HG02981 (cell line): ENCODE results near the gene TMEM175.
"Not testable (repeated sequence)": the region's sequence is repeated elsewhere in the genome, so short reads cannot be mapped to it uniquely, and the experiment has no call there.

Experiments
- ATAC-seq: cut with Tn5 transposase; IDR thresholded peaks from one replicate; pipeline ENCODE4 v1.9.1; 2021; ENCODE audit warnings: mild to moderate bottlenecking, moderate library complexity; ENCODE audit not compliant: unreplicated experiment

The TMEM175 gene

GRCh38 chr4:915041-915474 lies 17.2 kb upstream of the TMEM175 start:
- no peak for ATAC-seq

DNA sequence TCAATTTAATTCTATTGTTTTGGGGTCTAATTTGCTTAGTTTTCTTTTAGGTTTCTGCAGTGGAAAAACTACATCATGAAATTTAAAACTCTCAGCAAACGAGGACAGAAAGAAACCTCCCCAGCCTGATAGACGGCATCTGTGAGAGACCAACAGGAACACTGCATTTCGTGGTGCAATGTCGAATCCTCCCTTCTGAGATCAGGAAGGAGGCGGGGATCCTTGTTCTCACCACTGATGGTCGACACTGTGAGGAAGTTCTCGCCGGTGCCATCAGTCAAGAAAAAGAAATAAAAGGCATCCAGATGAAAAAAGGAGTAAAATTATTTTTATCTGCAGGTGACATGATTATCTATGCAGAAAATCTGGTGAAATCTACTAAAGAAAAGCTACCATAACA lies 16.7 kb upstream of the TMEM175 start:
- ATAC-seq = no peak

GRCh38 chr4:917466-917865 lies 14.8 kb upstream of the TMEM175 start:
- ATAC-seq = no peak

DNA sequence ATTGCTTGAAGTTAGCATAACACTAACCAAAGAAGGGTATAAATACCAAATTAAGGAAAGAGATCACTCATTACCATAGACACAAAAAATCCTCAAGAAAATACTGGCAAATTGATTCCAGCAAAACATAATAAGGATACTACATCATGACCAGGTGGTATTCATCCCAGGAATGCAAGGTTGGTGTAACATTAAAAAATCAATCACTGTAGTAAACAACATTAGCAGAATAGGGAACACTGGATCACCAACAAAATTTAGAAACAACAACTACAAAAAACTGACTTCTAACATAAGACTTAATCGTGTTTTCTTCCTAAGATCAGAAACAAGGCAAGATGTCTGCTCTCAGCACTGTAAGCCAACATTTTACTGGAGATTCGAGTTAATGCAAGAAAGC lies 14.3 kb upstream of the TMEM175 start:
- ATAC-seq = no peak

GRCh38 chr4:918591-918990 lies 13.7 kb upstream of the TMEM175 start:
- not testable (repeated sequence) for ATAC-seq

DNA sequence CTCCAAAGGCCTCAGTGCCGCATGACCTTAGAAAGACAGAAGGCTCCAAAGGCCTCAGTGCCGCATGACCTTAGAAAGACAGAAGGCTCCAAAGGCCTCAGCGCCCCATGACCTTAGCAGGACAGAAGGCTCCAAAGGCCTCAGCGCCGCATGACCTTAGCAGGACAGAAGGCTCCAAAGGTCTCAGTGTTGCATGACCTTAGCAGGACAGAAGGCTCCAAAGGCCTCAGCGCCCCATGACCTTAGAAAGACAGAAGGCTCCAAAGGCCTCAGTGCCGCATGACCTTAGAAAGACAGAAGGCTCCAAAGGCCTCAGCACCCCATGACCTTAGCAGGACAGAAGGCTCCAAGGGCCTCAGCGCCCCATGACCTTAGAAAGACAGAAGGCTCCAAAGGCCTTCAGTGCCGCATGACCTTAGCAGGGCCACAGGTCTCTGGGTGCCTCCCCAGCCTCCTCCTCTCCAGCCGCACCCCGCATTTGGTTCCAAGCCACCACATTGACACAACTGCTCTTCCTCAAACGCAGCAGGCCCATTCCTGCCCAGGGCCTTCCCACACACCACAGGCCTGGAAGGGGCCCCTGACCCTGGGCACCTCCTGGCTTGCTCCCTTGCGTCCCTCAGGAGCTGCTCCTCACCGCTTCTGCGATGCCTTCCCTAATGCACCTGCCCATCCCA lies 13.1 kb upstream of the TMEM175 start:
- not testable (repeated sequence) for ATAC-seq

DNA sequence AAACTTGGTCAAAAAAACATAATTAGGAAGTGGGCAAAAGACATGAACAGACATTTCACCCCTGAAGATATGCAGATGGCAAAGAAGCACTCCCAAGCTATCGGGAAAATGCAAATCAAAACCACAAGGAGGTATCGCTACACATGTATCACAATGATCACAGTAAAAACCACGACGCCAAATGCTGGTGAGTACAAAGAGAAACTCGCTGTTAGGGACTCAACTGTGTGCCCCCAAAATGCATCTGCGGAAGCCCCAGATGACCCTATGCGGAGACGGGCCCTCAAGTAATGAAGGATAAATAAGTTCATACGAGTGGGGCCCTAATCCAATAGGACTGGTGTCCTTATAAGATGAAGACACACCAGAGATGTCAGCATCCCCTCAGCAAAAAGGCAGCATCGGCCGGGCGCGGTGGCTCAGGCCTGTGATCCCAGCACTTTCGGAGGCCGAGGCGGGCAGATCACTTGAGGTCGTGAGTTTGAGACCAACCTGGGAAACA lies 10.4 kb upstream of the TMEM175 start:
- ATAC-seq = no peak

GRCh38 chr4:924107-925096 lies 7.9 kb upstream of the TMEM175 start:
- ATAC-seq = peak; percentile 40

DNA sequence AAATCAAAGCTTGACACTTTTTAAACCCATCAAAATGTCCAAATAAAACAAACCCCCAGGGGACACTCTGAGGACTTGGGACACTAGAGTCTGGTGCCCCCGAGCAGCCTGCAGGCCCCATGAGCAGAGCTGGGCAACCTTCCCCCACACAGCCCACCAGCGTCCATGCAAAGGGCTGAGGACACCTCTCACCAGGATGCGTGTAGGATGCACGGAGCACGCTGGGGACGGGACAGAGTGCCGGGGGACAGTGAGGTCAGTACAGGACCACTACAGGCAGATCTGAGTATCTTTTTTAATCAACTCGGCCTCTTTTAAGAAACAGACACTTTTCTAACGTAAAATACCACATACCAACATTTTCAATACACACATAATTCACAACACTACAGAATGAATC lies 7.1 kb upstream of the TMEM175 start:
- ATAC-seq = no peak

DNA sequence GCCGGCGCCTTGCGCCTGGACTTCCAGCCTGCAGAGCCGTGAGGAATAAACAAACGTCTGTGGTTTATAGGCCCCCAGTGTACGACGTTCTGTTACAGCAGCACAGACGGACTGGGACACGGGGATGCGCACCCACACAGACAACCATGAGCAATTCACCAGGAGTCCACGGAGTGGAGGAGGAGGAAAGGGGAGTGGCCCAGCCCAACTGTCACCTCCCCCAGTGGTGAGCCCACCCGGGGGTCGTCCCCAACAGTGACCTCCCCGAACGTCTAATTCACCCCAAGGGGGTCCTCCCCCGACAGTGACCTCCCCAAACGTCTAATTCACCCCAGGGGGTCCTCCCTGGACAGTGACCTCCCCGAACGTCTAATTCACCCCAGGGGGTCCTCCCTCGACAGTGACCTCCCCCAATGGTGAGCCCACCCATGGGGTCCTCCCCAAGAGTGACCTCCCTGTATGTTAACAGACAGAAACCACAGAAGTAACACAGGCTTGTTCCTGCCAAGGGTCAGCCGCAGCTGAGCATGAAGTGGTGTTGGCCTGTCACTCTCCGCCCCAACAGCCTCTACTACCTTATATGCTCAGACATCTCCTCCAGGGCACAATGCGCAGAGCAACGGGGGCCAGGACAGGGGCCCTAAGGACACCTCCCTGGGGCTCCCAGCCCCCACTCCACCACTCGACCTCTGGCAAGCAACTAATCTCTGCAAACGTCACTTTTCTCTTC lies 6.3 kb upstream of the TMEM175 start:
- ATAC-seq = no peak

DNA sequence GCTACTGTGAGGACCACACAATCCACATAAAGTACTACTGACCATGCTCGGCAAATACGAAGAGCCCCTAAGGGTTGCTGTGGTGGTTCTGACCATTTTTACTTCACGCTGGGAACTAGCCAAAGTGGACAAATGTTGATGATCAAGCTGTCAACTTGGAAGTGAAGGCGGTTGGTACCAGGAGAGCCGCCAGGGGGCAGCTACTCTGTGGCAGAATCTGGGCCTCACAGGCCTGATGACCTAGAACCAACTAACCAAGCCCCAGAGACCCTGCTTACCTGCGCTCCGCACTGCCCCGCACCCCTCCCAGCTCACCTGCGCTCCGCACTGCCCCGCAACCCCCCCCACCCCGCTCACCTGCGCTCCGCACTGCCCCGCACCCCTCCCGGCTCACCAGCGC lies 5.7 kb upstream of the TMEM175 start:
- ATAC-seq = no peak

- ATAC-seq = not testable (repeated sequence)
Observed at GRCh38 chr4:927566-927965, 4.7 kb upstream of the TMEM175 start.

DNA sequence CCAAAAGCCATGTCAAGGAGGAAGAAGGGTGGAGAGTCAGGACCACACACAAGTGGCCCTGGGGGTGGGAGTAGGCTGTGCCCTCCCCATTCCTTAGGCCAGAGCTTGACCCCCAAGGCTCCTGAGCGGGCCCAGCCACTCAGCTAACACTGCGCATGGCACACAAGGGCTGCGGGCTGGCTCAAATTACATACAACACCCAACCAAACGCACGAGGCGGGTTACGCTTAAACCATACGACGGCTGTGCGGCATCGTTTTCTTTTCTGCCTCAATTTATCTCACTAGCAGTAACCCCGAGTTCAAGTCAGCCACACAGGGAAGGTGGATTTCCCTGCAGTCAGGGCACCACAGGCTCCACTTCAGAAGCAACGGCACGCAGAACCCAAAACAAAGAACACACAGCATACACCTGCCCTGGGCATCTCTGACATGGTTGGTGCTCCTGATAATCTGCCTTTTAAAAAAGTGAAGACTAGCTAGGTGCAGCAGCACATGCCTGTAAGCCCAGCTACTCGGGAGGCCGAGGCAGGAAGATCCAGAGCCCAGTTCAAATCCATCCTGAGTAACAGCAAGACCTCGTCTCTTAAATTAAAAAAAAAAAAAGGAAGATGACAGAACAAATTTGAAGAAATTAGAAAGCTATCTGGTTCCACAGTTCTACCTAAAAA lies 3.0 kb upstream of the TMEM175 start:
- no peak for ATAC-seq

DNA sequence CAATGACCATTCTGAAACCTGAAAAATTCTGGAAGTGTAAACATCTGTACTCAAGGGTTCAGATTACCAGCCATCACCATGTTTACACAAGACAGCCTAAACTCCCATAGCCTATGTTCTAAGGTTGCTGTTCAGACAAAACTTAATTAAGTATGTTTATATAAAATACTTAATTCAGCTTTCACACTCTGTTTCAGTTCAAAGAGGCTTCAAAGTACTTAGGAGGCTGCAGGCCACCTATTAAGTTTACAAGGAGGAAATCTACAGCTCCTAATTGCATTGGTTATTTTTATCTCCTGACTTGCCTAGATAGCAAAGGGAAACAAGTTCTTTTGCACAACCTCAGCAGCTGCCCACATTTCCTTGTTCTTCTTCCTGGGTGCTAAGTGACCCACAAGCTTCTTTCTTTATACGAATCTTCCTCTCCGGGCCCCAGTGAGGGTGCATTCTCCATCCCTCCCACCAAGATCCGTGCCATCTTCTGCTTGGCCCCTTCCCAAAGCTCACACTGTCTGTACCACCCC lies 2.2 kb upstream of the TMEM175 start:
- ATAC-seq = no peak

DNA sequence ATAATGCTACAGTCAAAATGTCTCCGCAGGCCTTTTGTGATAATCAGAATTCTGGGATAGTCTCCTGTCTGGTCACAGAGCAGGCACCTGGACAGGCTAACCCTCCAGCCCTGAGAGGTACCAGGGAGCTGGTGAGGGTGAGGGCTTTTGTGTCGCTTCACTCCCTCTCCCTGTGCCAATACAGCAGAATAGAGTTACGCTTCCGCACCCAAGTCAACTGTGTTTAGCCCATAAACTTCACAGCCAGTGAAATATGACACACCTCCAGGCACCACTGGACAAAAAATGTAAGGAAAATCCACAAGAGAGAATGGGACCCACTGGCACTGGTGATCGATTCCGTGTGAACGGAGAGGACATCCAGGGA lies 1.4 kb upstream of the TMEM175 start:
- no peak for ATAC-seq

GRCh38 chr4:931194-931959 lies 883 bp upstream of the TMEM175 start:
- ATAC-seq = peak; percentile 5

DNA sequence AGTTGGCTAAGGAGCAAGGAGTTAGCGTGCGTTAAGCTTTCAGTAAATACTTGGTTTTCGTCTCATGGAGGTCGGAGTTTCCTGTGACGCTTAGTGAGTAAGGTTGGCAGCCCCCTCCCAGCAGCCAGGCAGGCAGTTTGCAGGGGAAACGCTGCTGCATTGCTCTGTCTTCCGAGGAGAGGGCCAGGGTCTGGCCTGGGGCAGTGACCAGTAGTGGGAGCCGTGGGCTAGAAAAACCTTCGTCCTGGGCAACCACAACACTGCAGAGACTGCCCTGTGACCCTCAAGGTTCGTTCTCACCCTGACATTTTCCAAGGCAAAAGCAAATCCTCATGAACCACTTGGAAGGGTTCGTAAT lies 432 bp downstream of the TMEM175 start:
- ATAC-seq = no peak

DNA sequence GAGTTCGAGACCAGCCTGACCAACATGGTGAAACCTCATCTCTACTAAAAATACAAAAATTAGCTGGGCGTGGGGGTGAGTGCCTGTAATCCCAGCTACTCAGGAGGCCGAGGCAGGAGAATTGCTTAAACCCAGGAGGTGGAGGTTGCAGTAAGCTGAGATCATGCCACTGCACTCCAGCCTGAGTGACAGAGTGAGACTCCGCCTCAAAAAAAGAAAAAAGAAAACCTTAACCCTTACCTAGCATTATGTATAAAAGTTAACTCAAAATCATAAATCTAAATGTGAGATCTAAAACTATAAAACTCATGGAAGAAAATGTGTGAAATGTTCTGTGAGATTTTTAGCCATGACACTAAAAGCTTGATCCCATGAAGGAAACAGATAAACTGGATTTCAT lies 7.2 kb downstream of the TMEM175 start:
- not testable (repeated sequence) for ATAC-seq

GRCh38 chr4:945274-946102 lies 13.2 kb downstream of the TMEM175 start:
- no peak for ATAC-seq
